Body of pancreas (tissue), 4 donors: ENCODE measurements around the gene HCFC1. TPM values are rescaled to one million over a fixed set of nuclear protein-coding genes. Genes with fewer than 3 reads are reported as not detected.

Source experiments
- ATAC-seq: fragments of 150-250 bp; one replicate; pipeline ENCODE4 v1.9.1; 2016
- DNase-seq, 4 donors: peaks; one replicate each; pipeline ENCODE4 v3.0.0-alpha.2; 2019
- H3K27ac ChIP-seq, 4 donors: fragments of 200-600 bp; sonication (generic); 1 replicate in 3 of 4; 2 replicates in 1 of 4; pipeline versions ENCODE4 v1.5.1 to v1.6.1; 2016 to 2019; ENCODE audit warnings: mild to moderate bottlenecking in 1 of 4, mixed read lengths in 1 of 4, moderate library complexity in 1 of 4
- H3K27me3 ChIP-seq, 2 donors: fragments of 200-600 bp; sonication (generic); one replicate each; pipeline ENCODE4 v1.6.0; 2016; ENCODE audit warnings: mild to moderate bottlenecking in 1 of 2
- H3K36me3 ChIP-seq, 2 donors: fragments of 200-600 bp; sonication (generic); replicated peaks in 1 of 2; 2 replicates each; pipeline ENCODE4 v1.5.1; 2016; ENCODE audit warnings: low read depth in 2 of 2; ENCODE audit not compliant: insufficient read depth in 1 of 2
- H3K4me1 ChIP-seq: fragments of 200-600 bp; sonication (generic); one replicate; pipeline ENCODE4 v1.6.0; 2016
- H3K4me3 ChIP-seq, 2 donors: fragments of 200-600 bp; sonication (generic); 1 replicate in 1 of 2; 2 replicates in 1 of 2; pipeline ENCODE4 v1.5.1; 2016 to 2019
- H3K9me3 ChIP-seq, 3 donors: fragments of 200-600 bp; sonication (generic); 1 replicate in 2 of 3; 2 replicates in 1 of 3; pipeline ENCODE4 v1.5.1; 2016
- POLR2A ChIP-seq, 3 donors: fragments of 450-650 bp; IDR thresholded peaks; one replicate each; pipeline ENCODE4 v1.6.1; 2016; ENCODE audit warnings: antibody characterized with exemption in 3 of 3, mild to moderate bottlenecking in 2 of 3
- WGBS, 2 donors: methylation state at CpG; one replicate each; pipeline ENCODE4 v1.1.5; 2017; 5-methylcytosine and 5-hydroxymethylcytosine counted together
- intact Hi-C: fragments of 100-400 bp; cut with DNase I; formaldehyde crosslinking; loops from one replicate; pipeline ENCODE4 v1.15.1; 2023
- total RNA-seq, 2 donors: library from RNA; depleted of rRNA; stranded (reverse); fragments of >200 nt; gene quantifications; one replicate each; pipeline ENCODE4 v1.1.0, GENCODE V29; 2016
- TF ChIP-seq, protein P1 (sequence below), 7 experiments: fragments of 450-650 bp in 4 of 7; fragments of 200-600 bp in 3 of 7; sonication (generic) in 3 of 7; IDR thresholded peaks; one replicate each; pipeline ENCODE4 v1.5.1; 2016 to 2019; ENCODE audit warnings: antibody characterized with exemption in 7 of 7

HCFC1 gene
- total RNA-seq, 2 donors from 2014 or later: 16.6 to 62.6 TPM

DNA sequence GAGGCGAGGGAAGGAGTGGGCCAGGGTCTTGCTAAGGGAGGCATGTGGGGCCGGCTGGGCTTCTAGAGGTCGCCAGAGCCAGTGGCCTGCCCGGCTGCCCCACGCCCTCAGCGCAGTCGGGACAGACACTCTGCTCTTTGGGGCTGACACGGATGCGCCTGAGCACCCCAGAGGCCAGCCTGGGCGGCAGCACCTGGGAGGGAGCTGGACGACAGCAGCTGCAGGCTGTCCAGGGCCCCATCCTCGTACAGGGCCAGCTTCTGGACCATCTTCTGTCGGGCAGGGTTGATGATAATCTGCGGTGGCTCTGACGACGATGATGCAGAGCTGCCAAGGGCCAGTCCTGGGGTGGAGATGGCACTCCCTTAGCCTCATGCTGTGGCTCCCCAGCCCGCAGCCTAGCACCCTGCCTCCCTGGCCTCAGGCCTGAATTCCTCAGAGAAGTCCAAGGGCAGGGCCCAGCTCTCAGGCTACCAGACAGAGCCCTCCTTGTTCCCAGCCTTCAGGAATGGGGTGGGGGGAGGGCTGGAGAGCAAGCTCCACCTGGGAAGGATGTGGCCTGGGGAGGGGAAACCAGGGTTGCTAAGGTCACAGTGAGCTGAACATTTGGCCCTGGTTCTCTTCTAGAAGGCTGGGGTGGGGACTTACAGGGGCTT is 40.8 kb upstream of the HCFC1 start:
- no peaks in the 10 kb centered on the region for H3K27me3 ChIP-seq
- TF ChIP-seq POLR2A (IDR thresholded peaks at IDR 0.05): no peak
- TF ChIP-seq, protein P1, sequence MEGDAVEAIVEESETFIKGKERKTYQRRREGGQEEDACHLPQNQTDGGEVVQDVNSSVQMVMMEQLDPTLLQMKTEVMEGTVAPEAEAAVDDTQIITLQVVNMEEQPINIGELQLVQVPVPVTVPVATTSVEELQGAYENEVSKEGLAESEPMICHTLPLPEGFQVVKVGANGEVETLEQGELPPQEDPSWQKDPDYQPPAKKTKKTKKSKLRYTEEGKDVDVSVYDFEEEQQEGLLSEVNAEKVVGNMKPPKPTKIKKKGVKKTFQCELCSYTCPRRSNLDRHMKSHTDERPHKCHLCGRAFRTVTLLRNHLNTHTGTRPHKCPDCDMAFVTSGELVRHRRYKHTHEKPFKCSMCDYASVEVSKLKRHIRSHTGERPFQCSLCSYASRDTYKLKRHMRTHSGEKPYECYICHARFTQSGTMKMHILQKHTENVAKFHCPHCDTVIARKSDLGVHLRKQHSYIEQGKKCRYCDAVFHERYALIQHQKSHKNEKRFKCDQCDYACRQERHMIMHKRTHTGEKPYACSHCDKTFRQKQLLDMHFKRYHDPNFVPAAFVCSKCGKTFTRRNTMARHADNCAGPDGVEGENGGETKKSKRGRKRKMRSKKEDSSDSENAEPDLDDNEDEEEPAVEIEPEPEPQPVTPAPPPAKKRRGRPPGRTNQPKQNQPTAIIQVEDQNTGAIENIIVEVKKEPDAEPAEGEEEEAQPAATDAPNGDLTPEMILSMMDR (IDR thresholded peaks at IDR 0.05): no peak
- no peaks in the 10 kb centered on the region for H3K9me3 ChIP-seq
- WGBS, 2 donors: 75 to 100% methylated on average over 2 to 10 of the region's 17 CpGs
- no peak overlapping the region for H3K4me3 ChIP-seq
- H3K4me1 ChIP-seq: peaks cover 38% of the 10 kb centered on the region
- intact Hi-C loops: no loop called here
- H3K27ac ChIP-seq: peak overlapping the region; percentile 39 to 83 (median 60)
- peak; percentile 52 to 67 (median 56) for DNase-seq
- ATAC-seq: peak; percentile 81
- H3K36me3 ChIP-seq: no peaks in the 10 kb centered on the region

DNA sequence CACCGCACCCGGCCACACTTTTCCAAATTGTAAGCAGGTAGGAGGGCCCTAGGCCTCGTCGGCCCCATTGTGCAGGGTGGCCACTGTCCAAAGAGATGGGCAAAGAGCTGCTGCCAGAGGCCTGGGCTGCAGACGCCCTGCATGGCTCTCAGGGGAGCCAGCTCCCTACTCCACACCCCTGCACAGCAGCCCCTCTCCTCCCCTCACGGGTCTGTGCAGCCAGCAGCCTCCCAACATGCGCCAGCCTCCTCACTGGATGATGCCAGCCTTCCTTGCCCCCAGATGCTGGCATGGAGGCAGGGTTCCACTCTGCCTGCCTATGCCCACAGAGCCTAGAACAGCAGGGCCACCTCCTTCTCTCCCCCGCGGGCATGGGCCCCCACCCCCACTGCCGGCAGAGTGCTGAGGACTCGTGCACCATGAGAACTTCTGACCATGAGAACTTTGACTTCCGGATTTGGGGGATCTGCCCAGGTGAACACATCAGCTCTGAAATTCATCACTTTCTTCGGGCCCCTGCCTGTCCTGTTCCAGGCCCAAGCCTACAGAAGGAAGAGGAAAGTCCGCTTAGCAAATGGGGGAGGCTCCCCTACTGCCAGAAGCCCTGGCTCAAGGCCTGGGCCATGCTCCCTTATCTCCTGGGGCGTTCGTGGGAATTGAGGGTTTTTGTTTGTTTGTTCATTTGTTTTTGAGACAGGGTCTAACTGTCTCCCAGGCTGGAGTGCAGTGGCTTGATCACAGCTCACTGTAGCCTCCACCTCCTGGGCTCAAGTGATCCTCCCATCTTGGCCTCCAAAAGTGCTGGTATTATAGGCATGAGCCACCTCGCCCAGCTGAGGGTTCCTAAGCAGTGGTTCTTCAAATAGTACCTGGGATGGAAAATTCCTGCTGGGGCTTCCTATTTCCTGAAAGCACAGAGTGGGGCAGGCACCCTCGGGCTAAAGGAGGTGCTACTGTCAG is 40.0 kb upstream of the HCFC1 start:
- intact Hi-C loops: no loop called here
- DNase-seq: no peak
- Histone ChIP-seq H3K9me3 (no peaks in the 10 kb centered on the region), H3K27ac (peak overlapping the region; percentile 39 to 83 (median 60)), H3K36me3 (no peaks in the 10 kb centered on the region), H3K27me3 (no peaks in the 10 kb centered on the region), H3K4me1 (peaks cover 38% of the 10 kb centered on the region), H3K4me3 (no peak overlapping the region)
- TF ChIP-seq, protein P1 (IDR thresholded peaks at IDR 0.05): no peak
- no peak for TF ChIP-seq POLR2A (IDR thresholded peaks at IDR 0.05)
- ATAC-seq: no peak
- 67 to 72% methylated on average over 6 to 17 of the region's 18 CpGs for WGBS, 2 donors

DNA sequence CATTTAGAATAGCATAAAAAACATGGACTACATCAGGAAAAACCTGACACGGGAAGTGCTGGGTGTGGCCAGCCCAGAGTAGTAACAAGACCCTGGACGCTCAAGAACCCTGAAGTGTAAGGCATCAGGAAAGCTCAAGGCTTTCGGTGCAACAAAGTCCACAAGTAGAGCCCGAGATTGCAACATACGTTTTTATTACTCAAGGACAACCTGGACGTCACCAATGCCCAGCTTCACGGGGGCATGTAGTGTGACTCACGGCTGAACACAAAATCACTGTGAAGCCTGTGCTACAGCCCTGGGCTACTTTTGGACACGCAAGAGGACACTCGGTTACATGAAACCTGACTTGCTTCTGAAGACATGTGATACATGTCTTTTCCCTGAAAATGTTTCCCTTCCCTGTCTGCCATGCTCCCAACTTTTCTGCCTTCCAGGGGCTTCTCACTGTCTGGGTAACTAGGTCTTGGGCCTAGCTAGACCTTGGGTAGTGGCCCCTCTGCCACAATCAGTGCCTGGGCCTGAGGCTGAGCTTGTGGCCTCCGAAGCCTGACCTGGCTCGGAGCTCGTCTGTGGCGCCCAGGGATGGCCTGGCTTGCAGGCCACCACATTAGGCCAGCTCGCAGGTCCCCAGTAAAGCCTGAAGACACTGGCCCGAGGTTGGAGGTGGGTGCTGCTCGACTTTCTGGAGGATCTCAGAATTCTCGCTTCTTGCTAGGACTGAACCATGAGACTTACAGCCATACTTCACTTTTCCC is 38.9 kb upstream of the HCFC1 start:
- Histone ChIP-seq H3K4me1 (peaks cover 38% of the 10 kb centered on the region), H3K4me3 (no peak overlapping the region), H3K27ac (peak overlapping the region; percentile 42 to 83 (median 71)), H3K36me3 (no peaks in the 10 kb centered on the region), H3K27me3 (no peaks in the 10 kb centered on the region), H3K9me3 (no peaks in the 10 kb centered on the region)
- TF ChIP-seq, protein P1 (IDR thresholded peaks at IDR 0.05): no peak
- intact Hi-C loops: no loop called here
- ATAC-seq: peak; percentile 60
- 58 to 62% methylated on average over 11 to 17 of the region's 18 CpGs for WGBS, 2 donors
- peak; percentile 43 to 83 (median 64) for DNase-seq

DNA sequence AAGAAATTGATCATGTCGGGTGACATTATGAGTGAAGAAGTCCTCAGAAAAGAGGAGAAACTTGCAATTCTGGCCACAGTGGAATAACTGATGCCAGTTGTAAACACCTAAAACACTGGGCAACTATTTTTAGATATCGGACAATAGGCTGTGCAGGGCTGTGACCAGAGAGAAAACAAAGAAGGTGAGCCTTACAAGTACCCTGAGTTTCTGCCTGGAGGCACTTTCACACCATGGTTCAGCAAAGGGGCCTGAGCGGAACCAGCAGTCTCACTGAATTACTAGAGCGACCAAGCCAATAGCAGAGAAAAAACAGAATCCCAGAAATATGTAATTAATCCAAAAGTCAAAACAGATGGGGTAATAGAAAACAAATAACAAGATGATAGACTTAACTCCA is 36.9 kb upstream of the HCFC1 start:
- intact Hi-C loops: no loop called here
- Histone ChIP-seq H3K27me3 (no peaks in the 10 kb centered on the region), H3K27ac (no peak overlapping the region), H3K4me1 (peaks cover 32% of the 10 kb centered on the region), H3K9me3 (no peaks in the 10 kb centered on the region), H3K4me3 (no peak overlapping the region), H3K36me3 (no peaks in the 10 kb centered on the region)
- ATAC-seq (no peak), DNase-seq (no peak)
- TF ChIP-seq POLR2A (IDR thresholded peaks at IDR 0.05): no peak
- TF ChIP-seq, protein P1 (IDR thresholded peaks at IDR 0.05): no peak
- 68 to 84% methylated on average over 4 of the region's 4 CpGs for WGBS, 2 donors
